GM04503 (cell line): ENCODE results near the gene POLR2J3.
"Not testable (repeated sequence)": the region's sequence is repeated elsewhere in the genome, so short reads cannot be mapped to it uniquely, and the experiment has no call there.

Experiments used
- DNase-seq: peaks from one replicate; pipeline ENCODE4 v3.0.0-alpha.2; 2012; ENCODE audit warnings: low read depth

Gene POLR2J3

DNA sequence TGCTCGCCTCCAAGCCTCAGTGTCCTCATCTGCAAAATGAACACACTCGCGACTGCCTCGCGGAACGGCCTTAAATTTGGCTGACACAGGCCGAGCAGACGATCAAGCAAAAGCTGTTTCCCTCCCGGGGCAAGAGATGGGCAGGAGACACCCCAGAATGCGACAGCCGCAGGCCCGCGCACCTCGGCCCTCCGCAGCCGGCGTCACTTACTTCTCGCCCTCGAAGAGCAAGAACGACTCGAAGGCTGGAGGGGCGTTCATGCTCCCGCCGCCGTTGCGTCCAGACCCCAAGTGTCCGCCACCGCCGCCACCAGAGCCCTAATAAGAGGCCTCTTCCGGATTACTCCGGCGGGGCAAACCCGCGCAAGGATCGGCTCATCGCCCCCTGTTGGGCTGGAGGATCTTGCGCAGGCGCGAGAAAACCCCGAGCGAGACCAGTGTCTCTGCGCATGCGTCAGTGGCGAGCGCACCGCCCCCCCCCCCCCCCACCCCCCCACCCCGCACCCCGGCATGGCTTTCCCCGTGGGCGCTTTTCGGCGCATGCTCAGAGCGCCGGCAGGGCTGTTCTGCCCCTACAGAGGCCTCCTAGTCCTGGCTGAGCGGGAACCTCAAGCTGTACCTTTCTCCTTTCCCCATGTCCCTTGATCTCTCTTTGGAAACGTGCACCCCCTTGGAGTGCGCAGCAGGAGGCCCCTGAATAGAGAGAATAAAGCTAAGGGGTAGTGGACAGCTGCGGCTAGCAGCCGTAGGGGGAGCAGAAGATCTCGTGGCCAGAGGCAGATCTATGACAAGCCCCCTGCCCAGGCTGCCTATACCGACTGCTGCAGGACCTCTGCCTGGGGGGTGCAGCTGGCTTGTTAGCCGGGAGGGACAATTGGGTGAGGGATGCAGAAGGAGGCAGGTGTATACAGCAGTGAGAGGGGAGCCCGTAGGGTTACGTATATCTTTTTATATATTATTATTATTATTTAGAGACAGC is at the start of gene POLR2J3:
Gene POLR2J3, minus strand, starts transcription at position 323 of the 979 bp plus-strand sequence. Its CDS starts 62 bp downstream, at position 261.
- peak; percentile 22 for DNase-seq

DNA sequence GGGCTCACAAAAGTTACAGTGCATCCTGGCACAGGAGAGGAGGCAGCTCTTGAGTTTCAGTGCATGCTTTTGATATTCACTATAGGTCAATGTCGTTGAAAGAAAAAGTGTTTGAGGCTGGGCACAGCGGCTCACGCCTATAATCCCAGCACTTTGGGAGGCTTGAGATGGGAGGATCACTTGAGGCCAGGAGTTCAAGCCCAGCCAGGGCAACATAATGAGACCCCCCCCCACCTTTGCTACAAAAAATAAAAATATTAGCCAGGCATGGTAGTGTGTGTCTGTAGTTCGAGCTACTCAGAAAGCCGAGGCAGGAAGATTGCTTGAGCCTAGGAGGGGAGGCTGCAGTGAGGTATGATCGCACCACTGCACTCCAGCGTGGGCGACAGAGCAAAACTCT is 45.7 kb upstream of the POLR2J3 start:
- DNase-seq = not testable (repeated sequence)

DNA sequence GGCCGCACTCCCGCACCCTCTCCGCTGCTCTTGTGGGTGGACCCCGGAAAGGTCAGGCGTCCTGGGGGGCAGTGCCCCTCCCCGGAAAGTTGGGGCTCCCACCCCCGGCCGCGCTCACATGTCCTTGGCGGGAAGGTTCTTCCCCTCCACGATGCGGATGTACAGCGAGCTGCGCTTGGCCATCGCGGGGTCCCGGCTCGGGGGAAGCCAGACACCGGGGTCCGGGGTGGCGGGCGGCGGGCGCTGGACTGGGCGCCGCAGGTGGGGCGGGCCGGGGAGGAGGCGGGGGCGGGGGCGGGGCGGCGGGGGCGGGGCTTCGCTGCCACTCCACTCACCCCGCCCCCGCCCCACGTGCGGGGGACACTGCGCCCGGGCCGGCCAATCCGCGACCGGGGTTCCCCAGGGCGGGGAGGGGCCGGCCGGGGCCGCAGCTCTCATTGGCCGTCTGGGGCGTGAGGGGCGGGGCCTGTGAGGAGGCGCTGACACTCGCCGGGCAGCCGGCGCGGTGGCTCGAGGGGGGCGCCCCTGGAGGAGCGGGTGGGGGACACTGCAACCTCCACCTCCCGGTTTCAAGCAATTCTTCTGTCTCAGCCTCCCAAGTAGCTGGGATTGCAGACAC is 44.2 kb upstream of the POLR2J3 start, which contains the start of gene RASA4:
Gene RASA4, minus strand, starts transcription at position 250 of the 619 bp plus-strand sequence. Its CDS starts 67 bp downstream, at position 183.
- not testable (repeated sequence) for DNase-seq

GRCh38 chr7:102615930-102616329 is 43.5 kb upstream of the POLR2J3 start:
- not testable (repeated sequence) for DNase-seq

- DNase-seq = not testable (repeated sequence)
Measured at GRCh38 chr7:102614873-102615272, 42.5 kb upstream of the POLR2J3 start.

GRCh38 chr7:102614346-102614697 is 41.9 kb upstream of the POLR2J3 start:
- not testable (repeated sequence) for DNase-seq

GRCh38 chr7:102613575-102614345 is 41.4 kb upstream of the POLR2J3 start:
- DNase-seq = not testable (repeated sequence)

- DNase-seq = not testable (repeated sequence)
Measured at GRCh38 chr7:102611675-102612325, 39.4 kb upstream of the POLR2J3 start.

DNA sequence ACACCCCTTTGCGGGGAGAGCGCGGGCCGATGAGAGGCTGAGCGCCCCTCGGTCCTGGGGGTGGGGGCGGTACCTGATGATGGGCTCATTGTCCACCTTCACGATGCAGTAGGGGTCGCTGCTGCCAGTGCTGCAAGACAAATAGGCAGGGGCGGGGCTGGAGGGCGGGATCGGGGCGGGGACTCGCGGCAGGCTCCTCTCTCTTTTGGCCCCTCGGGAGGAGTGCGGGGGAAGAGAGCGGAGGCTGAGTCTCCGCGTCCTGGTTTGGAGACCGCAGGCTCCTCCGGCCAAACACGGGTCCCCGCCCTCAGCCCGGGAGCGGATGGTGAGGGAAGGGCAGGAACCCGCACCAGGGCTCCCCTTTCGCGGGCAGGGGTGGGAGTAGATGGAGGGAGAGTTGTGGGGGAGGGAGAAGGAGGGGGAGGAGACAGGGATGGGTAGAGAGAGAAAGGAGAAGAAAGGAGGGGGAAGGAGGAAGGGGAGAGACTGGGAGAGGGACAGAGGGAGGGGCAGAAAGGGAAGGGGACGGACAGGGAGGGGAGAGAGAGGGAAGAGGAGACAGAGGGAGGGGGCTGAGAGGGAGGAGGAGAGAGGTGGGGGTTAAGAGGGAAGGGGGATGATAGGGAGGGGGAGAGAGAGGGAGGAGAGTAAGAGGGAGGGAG is 38.8 kb upstream of the POLR2J3 start:
- not testable (repeated sequence) for DNase-seq

GRCh38 chr7:102610441-102610840 is 38.1 kb upstream of the POLR2J3 start:
- not testable (repeated sequence) for DNase-seq

DNA sequence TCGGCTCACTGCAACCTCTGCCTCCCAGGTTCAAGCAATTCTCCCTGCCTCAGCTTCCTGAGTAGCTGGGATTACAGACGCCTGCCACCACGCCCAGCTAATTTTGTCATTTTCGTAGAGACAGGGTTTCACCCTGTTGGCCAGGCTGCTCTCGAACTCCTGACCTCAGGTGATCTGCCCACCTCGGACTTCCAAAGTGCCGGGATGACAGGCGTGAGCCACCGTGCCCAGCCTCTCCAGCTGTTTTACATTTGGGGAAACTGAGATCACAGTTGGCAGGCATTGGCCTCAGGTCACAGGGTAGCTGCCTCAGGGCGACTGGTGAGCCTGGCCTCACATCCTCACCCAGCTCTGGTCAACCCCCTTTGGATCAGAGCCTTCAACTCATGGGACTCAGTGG is 37.4 kb upstream of the POLR2J3 start:
- not testable (repeated sequence) for DNase-seq

GRCh38 chr7:102606848-102607247 is 34.5 kb upstream of the POLR2J3 start:
- not testable (repeated sequence) for DNase-seq

DNA sequence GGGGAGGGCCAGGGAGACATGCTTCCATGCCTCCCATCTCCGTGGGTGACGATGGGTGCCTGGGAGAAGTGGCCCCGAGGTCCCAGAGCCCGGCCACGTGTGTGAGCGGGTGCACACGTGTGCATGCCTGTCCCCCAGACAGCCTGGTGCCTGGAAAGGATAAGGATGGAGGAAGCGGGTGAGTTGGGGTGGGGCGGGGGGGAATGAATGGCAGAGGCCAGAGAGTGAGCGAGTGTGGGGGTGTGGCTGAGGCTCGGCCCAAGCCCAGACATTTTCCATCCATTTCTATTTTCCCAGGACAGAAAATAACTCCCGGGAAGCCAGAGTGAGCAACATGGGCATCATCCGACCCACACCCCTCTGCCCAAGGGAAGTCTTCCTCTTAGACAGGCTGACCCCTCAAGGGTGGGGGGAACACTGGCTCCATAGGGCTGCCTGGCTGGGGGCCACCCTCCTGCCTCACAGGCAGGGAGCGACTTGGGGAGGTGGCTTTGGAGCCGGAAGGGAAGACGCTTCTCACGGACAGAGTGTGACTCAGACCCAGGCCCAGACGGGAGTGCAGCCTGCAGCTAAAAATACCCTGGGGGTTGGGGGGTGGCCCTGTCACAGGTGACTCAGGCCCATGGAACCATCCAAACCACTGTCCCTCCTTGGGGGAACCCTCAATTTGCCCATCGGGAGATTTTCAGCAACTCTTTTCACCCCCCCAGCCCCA is 32.2 kb upstream of the POLR2J3 start:
- DNase-seq = not testable (repeated sequence)

DNA sequence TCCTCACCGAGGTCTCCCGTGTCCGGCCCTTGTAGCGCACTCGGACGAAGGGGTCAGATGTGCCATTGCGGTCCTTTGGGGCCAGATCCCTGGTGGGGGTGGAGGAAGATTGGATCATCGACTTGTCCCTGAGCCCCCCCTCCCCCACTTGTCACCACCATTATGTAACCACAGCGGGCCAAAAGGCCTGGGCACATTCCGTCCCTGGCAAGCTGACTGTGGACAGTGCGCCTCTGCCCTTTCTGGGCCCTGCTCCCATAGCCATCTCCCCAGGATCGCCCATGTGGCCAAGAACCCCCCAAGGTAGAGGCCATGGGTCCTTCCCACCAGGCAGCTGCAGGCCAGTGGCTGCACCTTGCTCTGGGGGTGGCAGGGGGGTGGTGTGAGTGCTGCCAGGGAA is 29.9 kb upstream of the POLR2J3 start:
- DNase-seq = not testable (repeated sequence)

DNA sequence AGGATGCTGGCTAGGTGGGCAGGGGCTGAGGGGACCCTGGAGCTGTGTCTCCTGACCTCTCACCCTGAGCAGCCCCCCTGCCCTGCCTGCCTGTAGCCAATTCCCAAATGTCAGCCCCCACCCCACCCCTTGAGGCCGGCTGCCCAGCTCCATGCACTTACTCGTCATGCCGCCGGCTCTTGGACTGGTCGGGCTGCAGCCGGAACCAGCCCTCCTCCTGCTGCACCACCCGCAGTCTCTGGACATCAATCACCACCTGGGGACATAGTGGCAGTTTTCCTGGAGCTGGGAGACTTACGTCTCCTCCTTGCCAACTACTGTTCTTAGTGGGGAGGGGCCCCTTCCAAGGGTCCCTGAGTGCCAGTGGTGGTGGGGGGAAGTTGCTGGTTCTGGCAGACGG is 27.3 kb upstream of the POLR2J3 start:
- DNase-seq = not testable (repeated sequence)

DNA sequence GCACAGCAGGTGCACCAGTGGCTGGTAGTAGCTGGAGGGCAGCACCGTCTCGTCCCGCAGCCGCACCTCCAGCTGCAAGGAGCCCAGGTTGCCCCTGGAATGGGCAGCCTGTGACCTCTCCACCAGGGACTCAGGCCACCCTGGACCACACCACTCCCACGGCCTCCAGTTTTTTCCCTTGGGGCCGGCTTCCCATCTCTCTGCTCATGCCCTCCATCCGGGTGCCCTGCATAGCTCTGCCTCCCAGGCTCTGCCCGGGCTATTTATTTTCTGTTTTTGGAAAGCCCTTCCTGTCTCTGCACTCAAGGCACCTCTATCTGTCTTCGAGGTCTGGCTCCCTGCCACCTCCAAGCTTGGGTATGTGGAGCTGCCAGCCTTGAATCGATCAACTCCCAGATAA is 23.7 kb upstream of the POLR2J3 start:
- DNase-seq = not testable (repeated sequence)

DNA sequence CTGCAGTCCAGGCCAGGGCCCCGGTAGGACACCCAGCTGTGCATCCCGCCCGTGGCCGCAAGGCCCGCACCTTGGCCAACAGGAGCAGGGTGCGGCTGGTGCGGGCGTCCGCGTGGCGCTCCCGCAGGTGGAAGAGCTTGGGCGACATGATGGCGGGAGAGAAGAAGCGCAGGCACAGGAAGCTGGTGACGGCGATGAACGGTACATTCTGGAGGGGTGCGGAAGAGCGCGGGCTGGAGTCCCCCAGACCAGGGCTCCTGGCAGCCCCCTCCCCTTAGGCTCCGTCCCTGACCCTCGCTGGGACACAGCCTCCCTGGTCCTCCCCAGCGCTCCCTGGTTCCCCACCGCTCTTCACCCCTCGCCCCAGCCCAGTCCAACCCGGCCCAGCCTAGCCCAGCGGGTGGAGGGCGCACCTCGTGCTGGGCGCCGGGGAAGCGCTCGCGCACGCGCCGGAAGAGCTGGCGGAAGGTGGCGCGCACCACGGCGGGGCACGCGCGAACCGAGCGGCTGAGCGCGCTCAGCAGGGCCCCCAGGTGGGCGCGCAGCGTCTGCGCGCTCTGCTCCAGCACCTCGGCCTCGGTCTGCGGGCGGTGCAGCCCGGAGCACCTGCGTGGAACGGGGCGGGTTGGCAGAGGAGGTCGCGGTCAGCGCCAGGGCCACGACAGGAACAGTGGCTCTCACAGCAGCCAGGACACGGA is 21.4 kb upstream of the POLR2J3 start:
- not testable (repeated sequence) for DNase-seq

- not testable (repeated sequence) for DNase-seq
Measured at GRCh38 chr7:102592477-102593019, 20.2 kb upstream of the POLR2J3 start.

DNA sequence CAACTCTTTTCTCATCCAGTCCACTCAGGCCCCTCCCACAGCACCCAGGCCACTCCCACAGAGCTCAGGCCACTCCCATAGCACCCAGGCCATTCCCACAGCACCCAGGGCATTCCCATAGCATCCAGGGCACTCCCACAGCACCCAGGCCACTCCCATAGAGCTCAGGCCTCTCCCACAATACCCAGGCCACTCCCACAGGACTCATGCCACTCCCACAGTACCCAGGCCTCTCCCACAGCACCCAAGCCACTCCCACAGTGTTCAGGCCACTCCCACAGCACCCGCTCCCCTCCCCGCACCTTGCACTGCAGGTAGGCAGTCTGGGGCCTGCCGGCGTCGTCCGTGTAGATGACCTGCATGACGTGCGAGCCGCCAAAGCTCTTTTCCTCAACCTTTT is 17.5 kb upstream of the POLR2J3 start:
- not testable (repeated sequence) for DNase-seq
